Small intestine (tissue), 7 donors: ENCODE data around the gene EHBP1. TPM values are rescaled to one million over a fixed set of nuclear protein-coding genes. Genes with fewer than 3 reads are reported as not detected.

Experiments
- DNase-seq, 2 donors: peaks; one replicate each; pipeline versions ENCODE4 v3.0.0 to v3.0.0-alpha.2; 2013
- FAIRE-seq: peaks from 2 replicates; lab custom pipeline; 2012; peaks lifted over from hg19 to GRCh38; lab: Jason Lieb, UNC
- H3K27ac ChIP-seq, 3 donors: one replicate each; pipeline ENCODE4 v1.5.1; 2013; ENCODE audit warnings: low read length in 2 of 3, mild to moderate bottlenecking in 2 of 3, control low read depth in 1 of 3, inconsistent platforms in 1 of 3, low read depth in 1 of 3, moderate library complexity in 1 of 3
- H3K27me3 ChIP-seq, 3 donors: one replicate each; pipeline ENCODE4 v1.6.1; 2013; ENCODE audit warnings: low read length in 3 of 3, inconsistent platforms in 1 of 3; ENCODE audit not compliant: control insufficient read depth in 3 of 3, insufficient read depth in 3 of 3
- H3K36me3 ChIP-seq, 3 donors: one replicate each; pipeline ENCODE4 v1.6.1; 2013; ENCODE audit warnings: low read length in 3 of 3, inconsistent platforms in 1 of 3, low read depth in 1 of 3, mild to moderate bottlenecking in 1 of 3, moderate library complexity in 1 of 3; ENCODE audit not compliant: control insufficient read depth in 3 of 3, insufficient read depth in 2 of 3
- H3K4me1 ChIP-seq, 3 donors: one replicate each; pipeline ENCODE4 v1.6.1; 2013; ENCODE audit warnings: low read length in 2 of 3, inconsistent platforms in 1 of 3, low read depth in 1 of 3, mild to moderate bottlenecking in 1 of 3, moderate library complexity in 1 of 3; ENCODE audit not compliant: control insufficient read depth in 3 of 3, insufficient read depth in 2 of 3
- H3K4me3 ChIP-seq, 3 donors: one replicate each; pipeline ENCODE4 v1.5.1; 2013; ENCODE audit warnings: low read length in 3 of 3, control low read depth in 1 of 3, inconsistent platforms in 1 of 3, low read depth in 1 of 3, mild to moderate bottlenecking in 1 of 3, moderate library complexity in 1 of 3
- H3K9me3 ChIP-seq, 2 donors: one replicate each; pipeline ENCODE4 v1.6.1; 2013; ENCODE audit warnings: low read depth in 1 of 2, low read length in 1 of 2; ENCODE audit not compliant: control insufficient read depth in 2 of 2, insufficient read depth in 1 of 2
- WGBS, 3 donors: extraction: QIAGEN DNeasy Blood & Tissue Kit; methylation state at CpG; one replicate each; pipeline ENCODE4 v1.1.7; 2013; 5-methylcytosine and 5-hydroxymethylcytosine counted together
- polyA plus RNA-seq, 4 donors: library from polyadenylated mRNA; stranded (reverse) in 3 of 4; unstranded in 1 of 4; fragments of 200-250 nt in 3 of 4; fragments of 120-200 nt in 1 of 4; gene quantifications; one replicate each; pipeline versions ENCODE4 v1.2.1 to v1.2.3, GENCODE V29; 2013
- donor health status: healthy with polysubstance abuse.
- donor health status: control.
- donor health status: control.
- donor health status: Bipolar disorder and iron deficiency.
- donor health status: healthy.

EHBP1 gene
- polyA plus RNA-seq, 4 donors, result 11.0 to 29.7 (median 11.5) TPM

- Histone ChIP-seq H3K4me1 (no peaks in the 10 kb centered on the region), H3K36me3 (no peaks in the 10 kb centered on the region), H3K9me3 (no peaks in the 10 kb centered on the region), H3K4me3 (no peak overlapping the region), H3K27ac (no peak overlapping the region), H3K27me3 (no peaks in the 10 kb centered on the region)
- no peak for DNase-seq
- 80 to 82% (median 81%) methylated on average over 6 of the region's 6 CpGs for WGBS, 3 donors
- no peak for FAIRE-seq
Measured at GRCh38 chr2:62812921-62813825, 107.7 kb downstream of the EHBP1 start.

GRCh38 chr2:62814123-62814522 lies 108.6 kb downstream of the EHBP1 start:
- Histone ChIP-seq H3K4me1 (no peaks in the 10 kb centered on the region), H3K27me3 (no peaks in the 10 kb centered on the region), H3K9me3 (no peaks in the 10 kb centered on the region), H3K36me3 (no peaks in the 10 kb centered on the region), H3K27ac (no peak overlapping the region), H3K4me3 (no peak overlapping the region)
- DNase-seq, result no peak
- no peak for FAIRE-seq

GRCh38 chr2:62817348-62817747 lies 111.8 kb downstream of the EHBP1 start:
- WGBS, 3 donors, result 64 to 83% (median 67%) methylated on average over 1 of the region's 1 CpG
- no peak for FAIRE-seq

GRCh38 chr2:62817995-62818713 lies 112.6 kb downstream of the EHBP1 start:
- Histone ChIP-seq H3K27ac (no peak overlapping the region), H3K4me1 (no peaks in the 10 kb centered on the region), H3K27me3 (no peaks in the 10 kb centered on the region), H3K36me3 (no peaks in the 10 kb centered on the region), H3K4me3 (no peak overlapping the region), H3K9me3 (no peaks in the 10 kb centered on the region)
- no peak for FAIRE-seq
- WGBS, 3 donors, result 92 to 96% (median 95%) methylated on average over 2 of the region's 2 CpGs
- DNase-seq, result no peak

More at GRCh38 chr2:62817348-62817747, 111.8 kb downstream of the EHBP1 start:
- Histone ChIP-seq H3K9me3 (no peaks in the 10 kb centered on the region), H3K4me3 (no peak overlapping the region), H3K36me3 (no peaks in the 10 kb centered on the region), H3K27ac (no peak overlapping the region), H3K27me3 (no peaks in the 10 kb centered on the region), H3K4me1 (no peaks in the 10 kb centered on the region)
- no peak for DNase-seq

- Histone ChIP-seq H3K27ac (no peak overlapping the region), H3K27me3 (no peaks in the 10 kb centered on the region), H3K4me3 (no peak overlapping the region), H3K36me3 (peaks cover 0 to 2% (median 0%) of the 10 kb centered on the region in 3 donors), H3K4me1 (no peaks in the 10 kb centered on the region), H3K9me3 (no peaks in the 10 kb centered on the region)
- WGBS, 3 donors, result 81 to 84% (median 81%) methylated on average over 3 of the region's 3 CpGs
- no peak for FAIRE-seq
- no peak for DNase-seq
Measured at GRCh38 chr2:62822549-62822948, 117.0 kb downstream of the EHBP1 start.

- FAIRE-seq (no peak), DNase-seq (no peak)
- Histone ChIP-seq H3K36me3 (peaks cover 0 to 6% (median 0%) of the 10 kb centered on the region in 3 donors), H3K27me3 (no peaks in the 10 kb centered on the region), H3K4me1 (no peaks in the 10 kb centered on the region), H3K9me3 (peaks cover 0 to 3% of the 10 kb centered on the region in 2 donors), H3K4me3 (no peak overlapping the region), H3K27ac (no peak overlapping the region)
- 97 to 100% (median 98%) methylated on average over 1 of the region's 1 CpG for whole genome bisulfite sequencing, 3 donors
Measured at GRCh38 chr2:62824388-62824787, 118.9 kb downstream of the EHBP1 start.

GRCh38 chr2:62826141-62826540 lies 120.6 kb downstream of the EHBP1 start:
- Histone ChIP-seq H3K27ac (no peak overlapping the region), H3K9me3 (peaks cover 0 to 5% of the 10 kb centered on the region in 2 donors), H3K4me1 (no peaks in the 10 kb centered on the region), H3K4me3 (no peak overlapping the region), H3K27me3 (no peaks in the 10 kb centered on the region), H3K36me3 (peaks cover 0 to 8% (median 0%) of the 10 kb centered on the region in 3 donors)
- DNase-seq (no peak), FAIRE-seq (no peak)
- WGBS, 3 donors, result 76 to 89% (median 88%) methylated on average over 3 of the region's 3 CpGs

- H3K9me3 ChIP-seq, result peaks cover 0 to 5% of the 10 kb centered on the region in 2 donors
- 90 to 94% (median 94%) methylated on average over 4 of the region's 4 CpGs for WGBS, 3 donors
- H3K36me3 ChIP-seq, result peaks cover 0 to 8% (median 0%) of the 10 kb centered on the region in 3 donors
- FAIRE-seq (no peak), DNase-seq (no peak)
- no peaks in the 10 kb centered on the region for H3K4me1 ChIP-seq
- no peak overlapping the region for H3K27ac ChIP-seq
- H3K27me3 ChIP-seq, result no peaks in the 10 kb centered on the region
- H3K4me3 ChIP-seq, result no peak overlapping the region
Measured at GRCh38 chr2:62826953-62827675, 121.6 kb downstream of the EHBP1 start.
